Gastroesophageal sphincter (tissue), 4 donors: Measurements from ENCODE around the gene S1PR5. TPM values are rescaled to one million over a fixed set of nuclear protein-coding genes. Genes with fewer than 3 reads are reported as not detected.
"Not testable (repeated sequence)": the region's sequence is repeated elsewhere in the genome, so short reads cannot be mapped to it uniquely, and the experiment has no call there.

Source experiments
- ATAC-seq: fragments of 150-250 bp; one replicate; pipeline ENCODE4 v1.9.1; 2016; ENCODE audit warnings: mild to moderate bottlenecking, moderate library complexity
- H3K27ac ChIP-seq, 4 donors: fragments of 200-600 bp; sonication (generic) in 3 of 4; 1 replicate in 3 of 4; 2 replicates in 1 of 4; pipeline ENCODE4 v1.5.1; 2016 to 2019
- H3K27me3 ChIP-seq: fragments of 200-600 bp; sonication (generic); one replicate; pipeline ENCODE4 v1.5.1; 2019
- H3K36me3 ChIP-seq, 2 donors: fragments of 200-600 bp; sonication (generic); one replicate each; pipeline ENCODE4 v1.5.1; 2019; ENCODE audit warnings: control low read depth in 1 of 2
- H3K4me1 ChIP-seq, 3 donors: fragments of 200-600 bp; sonication (generic); 1 replicate in 2 of 3; 2 replicates in 1 of 3; pipeline ENCODE4 v1.5.1; 2016 to 2019; ENCODE audit warnings: control low read depth in 2 of 3
- H3K4me3 ChIP-seq, 2 donors: fragments of 200-600 bp; sonication (generic); one replicate each; pipeline ENCODE4 v1.5.1; 2019; ENCODE audit warnings: mild to moderate bottlenecking in 1 of 2, moderate library complexity in 1 of 2
- H3K9me3 ChIP-seq, 3 donors: fragments of 200-600 bp; sonication (generic); one replicate each; pipeline ENCODE4 v1.5.1; 2017 to 2019; ENCODE audit warnings: control low read depth in 2 of 3
- CTCF ChIP-seq, 4 experiments: fragments of 200-600 bp in 2 of 4; fragments of 450-650 bp in 2 of 4; sonication (generic) in 1 of 4; IDR thresholded peaks; one replicate each; pipeline ENCODE4 v1.5.1; 2017 to 2019; ENCODE audit warnings: antibody characterized with exemption in 4 of 4, mild to moderate bottlenecking in 2 of 4, moderate library complexity in 2 of 4
- EP300 ChIP-seq: sonication (generic); formaldehyde crosslinking; IDR thresholded peaks from one replicate; pipeline ENCODE4 v1.6.1; 2017; ENCODE audit warnings: antibody characterized with exemption, mild to moderate bottlenecking
- POLR2A ChIP-seq, 2 donors: fragments of 450-650 bp; IDR thresholded peaks; one replicate each; pipeline ENCODE4 v1.6.1; 2017; ENCODE audit warnings: antibody characterized with exemption in 2 of 2, mild to moderate bottlenecking in 2 of 2, moderate library complexity in 1 of 2
- POLR2AphosphoS5 ChIP-seq: sonication (generic); formaldehyde crosslinking; IDR thresholded peaks from one replicate; pipeline ENCODE4 v1.6.1; 2017; ENCODE audit warnings: antibody characterized with exemption
- WGBS, 2 donors: methylation state at CpG; one replicate each; pipeline ENCODE4 v1.1.5; 2018; ENCODE audit warnings: low coverage in 1 of 2; 5-methylcytosine and 5-hydroxymethylcytosine counted together
- total RNA-seq, 4 donors: library from RNA; depleted of rRNA; stranded (reverse); fragments of >200 nt; gene quantifications; one replicate each; pipeline ENCODE4 v1.1.0, GENCODE V29; 2016

Gene S1PR5
- total RNA-seq, 4 donors from 2014 or later = 1.1 TPM; not detected in 3

GRCh38 chr19:10551698-10552301 lies 34.6 kb upstream of the S1PR5 start:
- Histone ChIP-seq H3K9me3 (no peaks in the 10 kb centered on the region), H3K27ac (peak overlapping the region in 1 of 4 donors; percentile 14), H3K27me3 (no peaks in the 10 kb centered on the region), H3K4me1 (no peaks in the 10 kb centered on the region), H3K4me3 (no peak overlapping the region), H3K36me3 (peaks cover 0 to 100% of the 10 kb centered on the region in 2 donors)
- ATAC-seq = peak; percentile 26
- WGBS, 2 donors = 100% methylated on average over 4 of the region's 12 CpGs; no CpG with 5 or more reads in 1 of the 2 donors
- TF ChIP-seq POLR2A (IDR thresholded peaks at IDR 0.05) (no peak), EP300 (no peak), POLR2AphosphoS5 (no peak), CTCF (IDR thresholded peaks at IDR 0.05) (no peak)

- 60 to 89% methylated on average over 1 to 3 of the region's 9 CpGs for WGBS, 2 donors
- H3K4me3 ChIP-seq, H3K4me1 ChIP-seq, ATAC-seq, H3K27me3 ChIP-seq, H3K27ac ChIP-seq, H3K9me3 ChIP-seq: not testable (repeated sequence)
- peaks cover 0 to 99% of the 10 kb centered on the region in 2 donors for H3K36me3 ChIP-seq
Observed at GRCh38 chr19:10551006-10551405, 33.8 kb upstream of the S1PR5 start.

GRCh38 chr19:10550336-10550735 lies 33.1 kb upstream of the S1PR5 start:
- no peak for ATAC-seq
- no peak overlapping the region for H3K4me3 ChIP-seq
- no peaks in the 10 kb centered on the region for H3K9me3 ChIP-seq
- no peak for TF ChIP-seq POLR2AphosphoS5
- no peak for TF ChIP-seq POLR2A (IDR thresholded peaks at IDR 0.05)
- no peak for TF ChIP-seq CTCF (IDR thresholded peaks at IDR 0.05)
- TF ChIP-seq EP300 = no peak
- H3K27me3 ChIP-seq = no peaks in the 10 kb centered on the region
- H3K36me3 ChIP-seq = peaks cover 0 to 94% of the 10 kb centered on the region in 2 donors
- H3K27ac ChIP-seq = no peak overlapping the region
- 77 to 80% methylated on average over 3 to 5 of the region's 6 CpGs for WGBS, 2 donors
- H3K4me1 ChIP-seq = peaks cover 0 to 8% (median 0%) of the 10 kb centered on the region in 3 donors

- Histone ChIP-seq H3K27me3 (no peaks in the 10 kb centered on the region), H3K4me3 (no peak overlapping the region), H3K27ac (no peak overlapping the region), H3K4me1 (peaks cover 0 to 14% (median 5%) of the 10 kb centered on the region in 3 donors), H3K9me3 (no peaks in the 10 kb centered on the region), H3K36me3 (peaks cover 0 to 88% of the 10 kb centered on the region in 2 donors)
- 77 to 88% methylated on average over 6 of the region's 7 CpGs for WGBS, 2 donors
- ATAC-seq = no peak
- no peak for TF ChIP-seq POLR2A (IDR thresholded peaks at IDR 0.05)
- no peak for TF ChIP-seq POLR2AphosphoS5
- no peak for TF ChIP-seq CTCF (IDR thresholded peaks at IDR 0.05)
- no peak for TF ChIP-seq EP300
Observed at GRCh38 chr19:10549733-10550132, 32.5 kb upstream of the S1PR5 start.

GRCh38 chr19:10548746-10549276 lies 31.6 kb upstream of the S1PR5 start:
- H3K4me1 ChIP-seq = peaks cover 0 to 20% (median 8%) of the 10 kb centered on the region in 3 donors
- no peak for ATAC-seq
- H3K27me3 ChIP-seq = no peaks in the 10 kb centered on the region
- WGBS, 2 donors = 98 to 100% methylated on average over 8 to 11 of the region's 18 CpGs
- H3K27ac ChIP-seq = no peak overlapping the region
- no peaks in the 10 kb centered on the region for H3K9me3 ChIP-seq
- TF ChIP-seq POLR2A (IDR thresholded peaks at IDR 0.05) (no peak), CTCF (IDR thresholded peaks at IDR 0.05) (no peak), EP300 (no peak), POLR2AphosphoS5 (no peak)
- H3K36me3 ChIP-seq = peaks cover 0 to 79% of the 10 kb centered on the region in 2 donors
- no peak overlapping the region for H3K4me3 ChIP-seq
